Stimulated activated naive CD8-positive, alpha-beta T cell treated with anti-CD3 and anti-CD28 coated beads, Interleukin-15, amount 100 ng/mL, for 72 hours (primary cell): Measurements from ENCODE around the gene SEZ6L2.
A peak's percentile ranks its signal among the peaks of the same experiment; 100 is the strongest.
"Not testable (repeated sequence)": the region's sequence is repeated elsewhere in the genome, so short reads cannot be mapped to it uniquely, and the experiment has no call there.

Experiments
- ATAC-seq: fragments of 150-1000 bp; cut with Tn5 transposase; 2 replicates; pipeline ENCODE4 v1.10.0; 2021; ENCODE audit warnings: mild to moderate bottlenecking, moderate library complexity
- DNase-seq, 2 donors: peaks; one replicate each; pipeline ENCODE4 v3.0.0; 2021 to 2022
- H3K27ac Mint-ChIP-seq, 2 donors: one replicate each; pipeline ENCODE4 v1.8.0; 2022; ENCODE audit warnings: mild to moderate bottlenecking in 2 of 2, mixed read lengths in 2 of 2, moderate library complexity in 2 of 2
- H3K27me3 Mint-ChIP-seq: one replicate; pipeline ENCODE4 v1.8.0; 2022; ENCODE audit warnings: mixed read lengths
- H3K4me1 Mint-ChIP-seq: one replicate; pipeline ENCODE4 v1.8.0; 2022; ENCODE audit warnings: mild to moderate bottlenecking, mixed read lengths
- H3K4me3 Mint-ChIP-seq, 2 donors: one replicate each; pipeline ENCODE4 v1.8.0; 2022; ENCODE audit warnings: mild to moderate bottlenecking in 2 of 2, mixed read lengths in 2 of 2, moderate library complexity in 1 of 2
- H3K9me3 Mint-ChIP-seq, 2 donors: one replicate each; pipeline ENCODE4 v1.8.0; 2022; ENCODE audit warnings: mixed read lengths in 2 of 2

SEZ6L2 gene

GRCh38 chr16:29877266-29877961 is 21.9 kb downstream of the SEZ6L2 start:
- peak overlapping the region; percentile 66 to 67 for H3K4me3 Mint-ChIP-seq
- peaks cover 48% of the 10 kb centered on the region for H3K27me3 Mint-ChIP-seq
- ATAC-seq (peak; percentile 83), DNase-seq (peak; percentile 56 to 69)
- H3K4me1 Mint-ChIP-seq, result peaks cover 20% of the 10 kb centered on the region
- no peaks in the 10 kb centered on the region for H3K9me3 Mint-ChIP-seq
- H3K27ac Mint-ChIP-seq, result peak overlapping the region in 1 of 2 donors; percentile 42

- ATAC-seq, result peak; percentile 54
Observed at GRCh38 chr16:29876594-29877249, 22.6 kb downstream of the SEZ6L2 start.

DNA sequence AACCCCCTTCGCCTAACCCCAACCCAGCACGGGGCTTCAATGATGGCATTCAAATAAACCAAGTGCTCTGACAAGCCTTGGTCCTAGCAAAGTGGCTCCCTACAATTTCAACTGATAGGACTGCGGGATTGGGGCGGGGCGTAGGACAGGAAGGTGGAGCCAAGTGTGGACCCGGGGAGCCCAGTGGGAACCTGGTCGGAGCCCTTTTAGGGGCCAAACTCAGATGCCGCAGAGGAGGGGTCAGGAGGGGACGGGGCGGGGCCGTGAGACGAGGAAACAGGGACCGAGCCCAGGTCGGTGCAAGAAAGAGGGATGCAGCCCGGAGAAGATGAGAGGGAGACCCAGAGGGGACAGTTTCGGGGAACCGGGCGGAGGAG is 23.1 kb downstream of the SEZ6L2 start:
- ATAC-seq, result no peak
- no peaks in the 10 kb centered on the region for H3K9me3 Mint-ChIP-seq
- H3K27ac Mint-ChIP-seq, result no peak overlapping the region
- DNase-seq, result no peak
- peaks cover 20% of the 10 kb centered on the region for H3K4me1 Mint-ChIP-seq
- peaks cover 48% of the 10 kb centered on the region for H3K27me3 Mint-ChIP-seq
- H3K4me3 Mint-ChIP-seq, result peak overlapping the region; percentile 66 to 67

More at GRCh38 chr16:29876594-29877249, 22.6 kb downstream of the SEZ6L2 start:
- Mint-ChIP-seq H3K27me3 (peaks cover 48% of the 10 kb centered on the region), H3K27ac (no peak overlapping the region), H3K9me3 (no peaks in the 10 kb centered on the region), H3K4me3 (peak overlapping the region; percentile 66 to 67), H3K4me1 (peaks cover 20% of the 10 kb centered on the region)
- peak in 1 of 2 donors; percentile 21 for DNase-seq

- ATAC-seq, result no peak
- peaks cover 48% of the 10 kb centered on the region for H3K27me3 Mint-ChIP-seq
- H3K4me3 Mint-ChIP-seq, result no peak overlapping the region
- peaks cover 20% of the 10 kb centered on the region for H3K4me1 Mint-ChIP-seq
- no peak overlapping the region for H3K27ac Mint-ChIP-seq
- H3K9me3 Mint-ChIP-seq, result no peaks in the 10 kb centered on the region
- no peak for DNase-seq
Observed at GRCh38 chr16:29875206-29875605, 24.1 kb downstream of the SEZ6L2 start.

GRCh38 chr16:29873319-29873718 is 26.0 kb downstream of the SEZ6L2 start:
- DNase-seq (no peak), ATAC-seq (no peak)
- no peak overlapping the region for H3K27ac Mint-ChIP-seq
- no peak overlapping the region for H3K4me3 Mint-ChIP-seq
- H3K4me1 Mint-ChIP-seq, result peaks cover 20% of the 10 kb centered on the region
- H3K9me3 Mint-ChIP-seq, result no peaks in the 10 kb centered on the region
- peaks cover 34% of the 10 kb centered on the region for H3K27me3 Mint-ChIP-seq

DNA sequence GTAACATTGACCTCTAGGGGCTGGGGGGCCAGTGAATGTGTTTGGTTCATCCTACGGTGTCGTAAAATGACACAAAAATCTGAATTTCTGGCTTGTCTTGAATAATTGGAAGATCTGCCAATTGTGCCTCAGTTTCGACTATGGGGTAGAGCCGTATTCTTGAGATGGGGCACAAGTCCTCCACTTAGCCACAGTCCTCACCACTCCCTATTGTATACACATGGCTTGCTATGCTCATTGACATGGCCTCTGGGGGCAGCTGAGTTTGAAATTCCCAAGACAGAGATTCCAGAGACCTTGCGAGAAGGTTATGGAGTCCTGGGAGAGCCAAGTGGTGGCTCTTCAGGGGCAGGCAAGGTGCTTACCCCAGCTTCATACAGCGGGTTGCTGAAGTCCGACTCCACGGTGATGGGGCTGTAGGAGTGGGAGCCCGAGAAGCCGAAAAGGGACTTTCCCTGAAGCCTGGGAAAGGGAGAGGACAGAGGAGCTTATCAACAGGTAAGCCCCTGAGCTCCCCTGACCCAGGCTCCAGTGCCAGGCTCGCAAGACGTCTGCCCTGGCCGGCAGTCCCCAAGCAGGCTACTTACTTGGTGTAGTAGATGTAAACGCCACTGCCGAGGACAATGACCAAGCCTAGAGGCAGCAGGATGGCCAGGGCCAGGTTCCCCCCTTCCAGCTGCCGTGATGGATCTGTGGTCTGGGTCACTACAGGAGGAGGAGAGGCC is 27.4 kb downstream of the SEZ6L2 start:
- Mint-ChIP-seq H3K4me1 (peaks cover 10% of the 10 kb centered on the region), H3K27ac (no peak overlapping the region), H3K9me3 (no peaks in the 10 kb centered on the region), H3K4me3 (no peak overlapping the region), H3K27me3 (peaks cover 20% of the 10 kb centered on the region)
- no peak for DNase-seq
- no peak for ATAC-seq

DNA sequence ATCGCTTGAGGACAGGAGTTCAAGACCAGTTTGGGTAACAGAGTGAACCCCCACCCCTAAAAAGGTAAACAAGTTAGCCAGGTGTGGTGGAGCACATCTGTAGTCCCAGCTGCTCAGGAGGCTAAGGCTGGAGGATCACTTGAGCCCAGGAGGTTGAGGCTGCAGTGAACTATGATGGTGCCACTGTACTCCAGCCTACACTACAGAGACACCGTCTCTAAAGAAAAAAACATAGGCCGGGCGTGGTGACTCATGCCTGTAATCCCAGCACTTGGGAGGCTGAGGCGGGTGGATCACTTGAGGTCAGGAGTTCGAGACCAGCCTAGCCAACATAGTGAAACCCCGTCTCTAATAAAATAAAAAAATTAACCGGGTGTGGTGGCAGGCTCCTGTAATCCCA is 30.3 kb downstream of the SEZ6L2 start:
- not testable (repeated sequence) for H3K9me3 Mint-ChIP-seq, H3K27ac Mint-ChIP-seq, DNase-seq, H3K4me1 Mint-ChIP-seq, H3K27me3 Mint-ChIP-seq, ATAC-seq, H3K4me3 Mint-ChIP-seq

DNA sequence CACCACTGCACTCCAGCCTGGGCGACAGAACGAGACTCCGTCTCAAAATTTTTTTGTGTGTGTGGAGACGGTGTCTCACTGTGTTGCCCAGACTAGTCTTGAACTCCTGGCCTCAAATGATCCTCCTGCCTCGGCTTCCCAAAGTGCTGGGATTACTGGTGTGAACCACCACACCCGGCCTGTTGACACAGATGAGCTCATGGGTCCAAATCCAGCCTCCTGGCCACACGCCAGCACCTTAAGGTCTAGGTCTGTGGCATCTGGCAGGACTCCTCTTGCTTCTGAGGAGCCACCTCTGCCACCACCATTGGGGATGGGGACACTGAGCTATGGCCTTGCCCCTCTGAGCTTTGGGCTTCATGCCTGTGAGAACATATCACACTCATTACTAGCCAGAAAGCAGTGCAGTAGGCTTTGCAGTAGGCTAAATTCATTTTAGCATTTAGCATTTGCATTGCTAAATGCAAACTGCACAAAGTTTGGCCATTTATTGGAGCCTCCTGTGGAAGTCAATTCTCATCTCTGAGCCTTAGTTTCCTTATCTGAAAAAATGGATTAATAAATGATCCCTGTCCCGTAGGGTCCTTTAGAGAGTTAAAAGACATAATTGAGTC is 30.8 kb downstream of the SEZ6L2 start:
- Mint-ChIP-seq H3K27me3 (no peaks in the 10 kb centered on the region), H3K27ac (no peak overlapping the region), H3K4me1 (peaks cover 7% of the 10 kb centered on the region), H3K4me3 (no peak overlapping the region), H3K9me3 (no peaks in the 10 kb centered on the region)
- ATAC-seq (no peak), DNase-seq (no peak)

- H3K27ac Mint-ChIP-seq, result no peak overlapping the region
- DNase-seq, result no peak
- H3K4me3 Mint-ChIP-seq, result no peak overlapping the region
- H3K27me3 Mint-ChIP-seq, result no peaks in the 10 kb centered on the region
- no peaks in the 10 kb centered on the region for H3K9me3 Mint-ChIP-seq
- no peak for ATAC-seq
- H3K4me1 Mint-ChIP-seq, result peaks cover 42% of the 10 kb centered on the region
Observed at GRCh38 chr16:29864205-29864604, 35.1 kb downstream of the SEZ6L2 start.

DNA sequence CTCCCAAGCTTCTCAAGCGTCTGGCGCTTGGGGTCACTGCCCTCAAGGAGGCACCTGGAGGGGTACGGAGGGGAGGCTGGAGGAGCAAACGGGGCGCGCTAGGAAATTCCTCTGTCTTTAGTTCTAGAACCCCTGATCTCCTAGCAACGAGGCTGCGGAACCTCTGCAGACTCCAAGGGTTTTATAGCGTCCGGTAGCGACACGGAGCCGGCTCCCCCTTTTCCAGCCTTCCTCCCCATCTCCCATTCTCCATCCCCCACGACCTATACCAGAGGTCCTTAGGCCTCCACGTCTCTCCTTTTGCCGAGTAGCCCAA is 35.7 kb downstream of the SEZ6L2 start:
- Mint-ChIP-seq H3K27ac (peak overlapping the region; percentile 33 to 99), H3K27me3 (no peaks in the 10 kb centered on the region)
- DNase-seq, result no peak

GRCh38 chr16:29862884-29863668 is 36.3 kb downstream of the SEZ6L2 start, which contains the start of gene CDIPT:
Gene CDIPT, minus strand, starts transcription at chr16:29863226. Its CDS starts 369 bp downstream, at chr16:29862857.
- no peaks in the 10 kb centered on the region for H3K27me3 Mint-ChIP-seq
- DNase-seq, result peak; percentile 92 to 95
- peaks cover 53% of the 10 kb centered on the region for H3K4me1 Mint-ChIP-seq
- H3K4me3 Mint-ChIP-seq, result peak within 1 kb of the TSS; percentile 93 to 96
- H3K27ac Mint-ChIP-seq, result peak within 1 kb of the TSS; percentile 99
- no peaks in the 10 kb centered on the region for H3K9me3 Mint-ChIP-seq
- ATAC-seq, result peak; percentile 99

More for the DNA sequence above, 35.7 kb downstream of the SEZ6L2 start:
- H3K9me3 Mint-ChIP-seq, result no peaks in the 10 kb centered on the region
- H3K4me1 Mint-ChIP-seq, result peaks cover 48% of the 10 kb centered on the region
- no peak for ATAC-seq
- H3K4me3 Mint-ChIP-seq, result peak overlapping the region; percentile 93 to 96

GRCh38 chr16:29862383-29862883 is 36.9 kb downstream of the SEZ6L2 start:
- peaks cover 54% of the 10 kb centered on the region for H3K4me1 Mint-ChIP-seq
- DNase-seq, result peak in 1 of 2 donors; percentile 15
- H3K27me3 Mint-ChIP-seq, result no peaks in the 10 kb centered on the region
- H3K4me3 Mint-ChIP-seq, result peak overlapping the region; percentile 93 to 96
- peak overlapping the region; percentile 98 to 99 for H3K27ac Mint-ChIP-seq
- H3K9me3 Mint-ChIP-seq, result no peaks in the 10 kb centered on the region
- ATAC-seq, result no peak

- no peak for ATAC-seq
- no peak overlapping the region for H3K27ac Mint-ChIP-seq
Observed at GRCh38 chr16:29860218-29860617, 39.1 kb downstream of the SEZ6L2 start.

GRCh38 chr16:29858974-29859373 is 40.4 kb downstream of the SEZ6L2 start:
- no peaks in the 10 kb centered on the region for H3K27me3 Mint-ChIP-seq
- no peaks in the 10 kb centered on the region for H3K9me3 Mint-ChIP-seq
- H3K4me1 Mint-ChIP-seq, result peaks cover 59% of the 10 kb centered on the region
- H3K4me3 Mint-ChIP-seq, result no peak overlapping the region
- no peak overlapping the region for H3K27ac Mint-ChIP-seq
- ATAC-seq (no peak), DNase-seq (no peak)

More at GRCh38 chr16:29860218-29860617, 39.1 kb downstream of the SEZ6L2 start:
- no peak overlapping the region for H3K4me3 Mint-ChIP-seq
- peaks cover 54% of the 10 kb centered on the region for H3K4me1 Mint-ChIP-seq
- no peak for DNase-seq
- H3K9me3 Mint-ChIP-seq, result no peaks in the 10 kb centered on the region
- H3K27me3 Mint-ChIP-seq, result no peaks in the 10 kb centered on the region
